ENCODE measurements around the gene HMGB2. TPM values are rescaled to one million over a fixed set of nuclear protein-coding genes. Genes with fewer than 3 reads are reported as not detected.

The HMGB2 gene
- total RNA-seq, 1 donor from 2014 or later, result 4.8 TPM

GRCh38 chr4:173334891-173335752, 964 bp upstream of the HMGB2 start:
- ATAC-seq, result peak; percentile 59

GRCh38 chr4:173333658-173334084, 487 bp downstream of the HMGB2 start:
- peak; percentile 53 for ATAC-seq
- no peak for DNase-seq (ENCODE audit: low spot score)

More at GRCh38 chr4:173334891-173335752, 964 bp upstream of the HMGB2 start:
- peak; percentile 66 for DNase-seq (ENCODE audit: low spot score)

- ATAC-seq, result no peak
- DNase-seq (ENCODE audit: low spot score), result no peak
These were observed 1.0 kb downstream of the HMGB2 start for GRCh38 chr4:173332963-173333657.

GRCh38 chr4:173332021-173332487, 2.1 kb downstream of the HMGB2 start:
- DNase-seq (ENCODE audit: low spot score), result no peak

GRCh38 chr4:173330590-173330989, 3.6 kb downstream of the HMGB2 start:
- DNase-seq (ENCODE audit: low spot score), result no peak
- ATAC-seq, result no peak

More at GRCh38 chr4:173332021-173332487, 2.1 kb downstream of the HMGB2 start:
- ATAC-seq, result no peak

- ATAC-seq (no peak), DNase-seq (ENCODE audit: low spot score) (no peak)
These were observed 5.8 kb downstream of the HMGB2 start for GRCh38 chr4:173328236-173328901.

GRCh38 chr4:173325007-173325736, 9.0 kb downstream of the HMGB2 start:
- DNase-seq (ENCODE audit: low spot score), result no peak
- no peak for ATAC-seq

- DNase-seq (ENCODE audit: low spot score), result no peak
- no peak for ATAC-seq
These were observed 14.5 kb downstream of the HMGB2 start for GRCh38 chr4:173319696-173320095.

GRCh38 chr4:173318648-173319211, 15.4 kb downstream of the HMGB2 start:
- peak; percentile 71 for ATAC-seq

GRCh38 chr4:173318240-173318639, 15.9 kb downstream of the HMGB2 start:
- ATAC-seq, result no peak

More at GRCh38 chr4:173318648-173319211, 15.4 kb downstream of the HMGB2 start:
- no peak for DNase-seq (ENCODE audit: low spot score)

GRCh38 chr4:173317004-173317403, 17.2 kb downstream of the HMGB2 start:
- no peak for DNase-seq (ENCODE audit: low spot score)
- no peak for ATAC-seq

More at GRCh38 chr4:173318240-173318639, 15.9 kb downstream of the HMGB2 start:
- no peak for DNase-seq (ENCODE audit: low spot score)

- no peak for DNase-seq (ENCODE audit: low spot score)
- no peak for ATAC-seq
These were observed 18.1 kb downstream of the HMGB2 start for GRCh38 chr4:173316060-173316459.

GRCh38 chr4:173314715-173315114, 19.4 kb downstream of the HMGB2 start:
- ATAC-seq, result no peak
- DNase-seq (ENCODE audit: low spot score), result no peak

- DNase-seq (ENCODE audit: low spot score), result no peak
- no peak for ATAC-seq
These were observed 22.8 kb downstream of the HMGB2 start for GRCh38 chr4:173311368-173311767.

GRCh38 chr4:173307778-173308177, 26.4 kb downstream of the HMGB2 start:
- ATAC-seq (no peak), DNase-seq (ENCODE audit: low spot score) (no peak)

- ATAC-seq, result peak; percentile 36
- DNase-seq (ENCODE audit: low spot score), result no peak
These were observed 32.5 kb downstream of the HMGB2 start for GRCh38 chr4:173301518-173302201.

GRCh38 chr4:173294444-173294843, 39.7 kb downstream of the HMGB2 start:
- no peak for ATAC-seq

GRCh38 chr4:173293663-173294062, 40.5 kb downstream of the HMGB2 start:
- DNase-seq (ENCODE audit: low spot score), result no peak
- ATAC-seq, result no peak

More at GRCh38 chr4:173294444-173294843, 39.7 kb downstream of the HMGB2 start:
- no peak for DNase-seq (ENCODE audit: low spot score)

- ATAC-seq (no peak), DNase-seq (ENCODE audit: low spot score) (no peak)
These were observed 42.3 kb downstream of the HMGB2 start for GRCh38 chr4:173291899-173292298.

GRCh38 chr4:173289353-173289727, 44.8 kb downstream of the HMGB2 start:
- ATAC-seq, result no peak
- DNase-seq (ENCODE audit: low spot score), result no peak

Measured in left lobe of liver (tissue), 2 donors.